DND-41 (cell line): ENCODE results near the gene STK32B.

Experiments
- ATAC-seq: fragments of 200-7000 bp; cut with Tn5 transposase; 3 replicates; pipeline ENCODE4 v1.9.1; 2021; ENCODE audit warnings: low read depth; ENCODE audit not compliant: insufficient read depth
- DNase-seq: peaks from one replicate; pipeline ENCODE4 v3.0.0-alpha.2; 2020
- H2AFZ ChIP-seq: 2 replicates; pipeline ENCODE4 v1.6.0; 2012; ENCODE audit warnings: low read depth, low read length
- H3K27ac ChIP-seq: 2 replicates; pipeline ENCODE4 v1.5.1; 2012; ENCODE audit warnings: low read length, inconsistent platforms
- H3K27me3 ChIP-seq: fragments of 200-600 bp; sonication (generic); 2 replicates; pipeline ENCODE4 v1.6.0; 2012; ENCODE audit warnings: low read length, mild to moderate bottlenecking, inconsistent platforms; ENCODE audit not compliant: insufficient read depth, poor library complexity
- H3K36me3 ChIP-seq: 2 replicates; pipeline ENCODE4 v1.5.1; 2012; ENCODE audit warnings: low read length, inconsistent platforms; ENCODE audit not compliant: insufficient read depth
- H3K4me1 ChIP-seq: 2 replicates; pipeline ENCODE4 v1.5.1; 2012; ENCODE audit warnings: mild to moderate bottlenecking, low read length; ENCODE audit not compliant: insufficient read depth
- H3K4me2 ChIP-seq: 2 replicates; pipeline ENCODE4 v1.6.0; 2012; ENCODE audit warnings: mild to moderate bottlenecking, moderate library complexity, low read length, inconsistent platforms; ENCODE audit not compliant: insufficient read depth
- H3K4me3 ChIP-seq, 2 experiments: fragments of 200-600 bp in 1 of 2; shearing (Covaris generic) in 1 of 2; 2 replicates each; pipeline ENCODE4 v1.5.1; 2012 to 2016; ENCODE audit warnings: inconsistent platforms in 2 of 2, low read length in 2 of 2, mild to moderate bottlenecking in 2 of 2, low read depth in 1 of 2, moderate library complexity in 1 of 2
- H3K79me2 ChIP-seq: 2 replicates; pipeline ENCODE4 v1.6.0; 2012; ENCODE audit warnings: low read length, inconsistent platforms; ENCODE audit not compliant: insufficient read depth
- H3K9ac ChIP-seq: 2 replicates; pipeline ENCODE4 v1.6.0; 2012; ENCODE audit warnings: low read depth, mild to moderate bottlenecking, inconsistent platforms, low read length, moderate library complexity
- H3K9me3 ChIP-seq: 2 replicates; pipeline ENCODE4 v1.5.1; 2012; ENCODE audit warnings: low read length, moderate library complexity, mild to moderate bottlenecking, inconsistent platforms; ENCODE audit not compliant: insufficient read depth, severe bottlenecking
- H4K20me1 ChIP-seq: 2 replicates; pipeline ENCODE4 v1.6.0; 2012; ENCODE audit warnings: low read length; ENCODE audit not compliant: insufficient read depth
- CTCF ChIP-seq: IDR thresholded peaks from 2 replicates; pipeline ENCODE4 v1.5.1; 2012; ENCODE audit warnings: borderline replicate concordance, low read length, moderate library complexity, mild to moderate bottlenecking; ENCODE audit not compliant: poor library complexity, severe bottlenecking; ENCODE audit errors: extremely low read depth
- EZH2 ChIP-seq: IDR thresholded peaks from 3 replicates; pipeline ENCODE4 v1.6.1; 2012; ENCODE audit warnings: borderline replicate concordance, low read depth, mild to moderate bottlenecking, moderate library complexity, low read length, inconsistent platforms; ENCODE audit not compliant: severe bottlenecking

Gene STK32B

GRCh38 chr4:5052726-5053425, 1.6 kb downstream of the STK32B start:
- no peaks in the 10 kb centered on the region for H3K9me3 ChIP-seq
- DNase-seq (no peak), ATAC-seq (no peak)
- peaks cover 35% of the 10 kb centered on the region for H3K4me1 ChIP-seq
- H3K27me3 ChIP-seq = peaks cover 4% of the 10 kb centered on the region
- peak overlapping the region; percentile 71 for H3K9ac ChIP-seq
- H4K20me1 ChIP-seq = peaks cover 6% of the 10 kb centered on the region; the same call in 1 of the 2 replicates
- H3K4me2 ChIP-seq = peak overlapping the region; percentile 80
- peak overlapping the region; percentile 74; the same call in 1 of the 2 replicates for H2AFZ ChIP-seq
- H3K79me2 ChIP-seq = peaks cover 26% of the 10 kb centered on the region
- peaks cover 5% of the 10 kb centered on the region; the same call in 1 of the 2 replicates for H3K36me3 ChIP-seq
- peak overlapping the region in 1 of 2 experiments; percentile 61; a peak in 2 of 4 replicates for H3K4me3 ChIP-seq
- no peak for TF ChIP-seq CTCF
- TF ChIP-seq EZH2 = no peak
- H3K27ac ChIP-seq = peak overlapping the region; percentile 73

DNA sequence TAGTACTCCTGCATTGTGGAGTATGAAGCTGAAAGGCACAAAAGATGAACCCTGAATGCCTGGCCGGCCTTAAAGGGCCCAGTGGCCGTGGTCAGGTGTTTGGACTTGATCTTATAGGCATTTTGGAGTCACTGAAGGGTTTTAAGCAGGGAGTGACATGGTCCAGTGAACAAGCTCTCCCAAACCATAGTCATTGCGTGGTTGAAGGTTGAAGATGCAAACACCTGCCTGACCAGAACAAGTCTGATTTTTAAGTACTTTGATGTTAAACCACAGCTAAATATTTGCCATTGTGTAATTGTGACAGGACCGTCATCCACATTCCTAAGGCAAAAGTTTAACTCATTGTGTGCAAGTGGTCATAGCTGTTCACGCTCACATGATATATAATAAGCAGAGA, 3.3 kb downstream of the STK32B start:
- Histone ChIP-seq H3K27me3 (peaks cover 4% of the 10 kb centered on the region), H3K9ac (no peak overlapping the region), H4K20me1 (peaks cover 6% of the 10 kb centered on the region; the same call in 1 of the 2 replicates), H3K36me3 (peaks cover 5% of the 10 kb centered on the region; the same call in 1 of the 2 replicates), H3K9me3 (peaks cover 2% of the 10 kb centered on the region), H3K4me2 (no peak overlapping the region; the same call in 1 of the 2 replicates), H3K79me2 (peaks cover 31% of the 10 kb centered on the region), H2AFZ (no peak overlapping the region), H3K27ac (no peak overlapping the region), H3K4me1 (peaks cover 35% of the 10 kb centered on the region), H3K4me3 (no peak overlapping the region)
- DNase-seq (no peak), ATAC-seq (no peak)
- TF ChIP-seq CTCF (no peak), EZH2 (no peak)

- Histone ChIP-seq H3K27ac (no peak overlapping the region), H3K79me2 (peaks cover 31% of the 10 kb centered on the region), H3K9me3 (peaks cover 5% of the 10 kb centered on the region), H2AFZ (no peak overlapping the region), H3K9ac (no peak overlapping the region), H3K27me3 (peaks cover 4% of the 10 kb centered on the region), H3K4me2 (no peak overlapping the region), H3K36me3 (peaks cover 5% of the 10 kb centered on the region; the same call in 1 of the 2 replicates), H4K20me1 (peaks cover 6% of the 10 kb centered on the region; the same call in 1 of the 2 replicates), H3K4me1 (peaks cover 28% of the 10 kb centered on the region), H3K4me3 (no peak overlapping the region)
- DNase-seq (no peak), ATAC-seq (no peak)
- no peak for TF ChIP-seq CTCF
- TF ChIP-seq EZH2 = no peak
Observed at GRCh38 chr4:5055411-5055810, 4.1 kb downstream of the STK32B start.
